Kidney capillary endothelial cell (primary cell): ENCODE results near the gene KLHDC10.
"Not testable (repeated sequence)": the region's sequence is repeated elsewhere in the genome, so short reads cannot be mapped to it uniquely, and the experiment has no call there.

ENCODE experiments used
- DNase-seq: peaks from one replicate; pipeline ENCODE4 v3.0.0-alpha.2; 2018; ENCODE audit warnings: low spot score

Gene KLHDC10

GRCh38 chr7:130156140-130156539 lies 85.8 kb downstream of the KLHDC10 start:
- DNase-seq, result no peak

GRCh38 chr7:130157700-130158099 lies 87.4 kb downstream of the KLHDC10 start:
- DNase-seq, result no peak

GRCh38 chr7:130160023-130160422 lies 89.7 kb downstream of the KLHDC10 start:
- no peak for DNase-seq

DNA sequence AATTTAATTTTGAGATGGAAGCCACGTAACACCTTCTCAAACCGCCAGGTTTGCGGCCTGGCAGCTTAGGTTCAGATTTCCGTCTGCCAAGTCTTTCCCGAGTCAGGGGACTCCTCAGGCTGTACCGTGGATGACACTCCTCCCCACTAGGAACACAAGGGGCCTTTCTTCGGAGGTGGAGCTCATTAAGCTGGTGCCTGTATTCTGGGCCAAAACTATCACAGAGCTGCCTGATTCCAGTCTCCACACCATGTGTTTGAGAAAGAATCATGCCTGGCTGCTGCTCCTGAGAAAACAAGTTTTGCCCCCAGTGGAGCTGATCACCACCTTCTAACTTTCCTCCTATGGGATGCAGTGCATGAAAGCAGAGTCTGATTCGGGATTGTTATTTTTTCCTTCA lies 90.1 kb downstream of the KLHDC10 start:
- DNase-seq, result no peak

DNA sequence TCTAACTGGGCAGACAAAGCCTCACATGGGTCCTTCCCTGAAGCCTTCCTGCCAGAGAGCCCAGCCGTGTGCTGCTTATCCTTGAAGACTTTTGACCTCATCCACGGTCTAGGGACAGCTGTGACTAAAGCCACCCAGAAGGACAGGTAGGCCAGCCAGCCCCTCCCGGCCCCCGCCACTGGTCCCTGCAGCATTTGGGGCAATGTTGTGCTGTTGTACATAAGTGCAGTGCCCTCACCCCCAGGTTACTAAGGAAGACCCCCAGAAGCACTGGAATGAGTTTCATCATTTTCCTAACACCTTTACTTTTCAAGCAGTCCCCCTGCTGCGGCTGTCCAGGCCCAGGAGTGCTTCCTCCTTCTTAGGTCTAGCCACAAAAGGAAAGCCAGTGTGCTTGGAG lies 91.9 kb downstream of the KLHDC10 start:
- no peak for DNase-seq

DNA sequence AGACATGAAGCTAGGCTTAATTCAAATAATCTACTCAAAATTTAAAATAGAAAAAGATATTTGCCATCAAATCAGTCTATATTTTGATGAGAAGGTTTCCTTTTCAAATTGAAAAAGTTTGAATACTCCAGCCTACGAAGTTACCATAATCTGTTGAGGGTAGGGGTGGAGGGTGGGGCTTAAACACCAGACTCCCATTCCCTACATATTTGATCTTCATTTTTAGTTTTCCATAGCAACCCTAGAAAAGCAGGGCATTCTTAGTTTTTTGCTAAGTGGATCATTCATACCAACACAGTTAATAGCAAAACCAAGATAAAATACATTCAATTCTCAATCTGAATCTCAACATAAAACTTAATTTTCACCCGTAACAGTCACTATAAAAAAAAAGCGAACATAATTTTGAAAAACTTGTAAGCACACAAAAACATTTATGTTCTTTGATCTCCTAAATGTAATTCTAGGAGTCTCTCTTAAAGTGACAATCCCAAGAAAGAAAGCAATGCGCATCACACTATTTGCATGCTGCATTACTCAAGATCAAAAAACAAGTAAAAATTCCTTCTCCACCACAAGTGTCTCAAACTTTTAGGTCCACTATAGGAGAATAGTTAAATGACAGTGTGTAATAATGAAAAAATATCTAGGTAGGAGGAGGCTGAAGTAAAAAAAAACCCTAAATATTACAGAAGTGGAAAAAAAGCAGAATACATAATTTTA lies 104.1 kb downstream of the KLHDC10 start:
- DNase-seq, result no peak

DNA sequence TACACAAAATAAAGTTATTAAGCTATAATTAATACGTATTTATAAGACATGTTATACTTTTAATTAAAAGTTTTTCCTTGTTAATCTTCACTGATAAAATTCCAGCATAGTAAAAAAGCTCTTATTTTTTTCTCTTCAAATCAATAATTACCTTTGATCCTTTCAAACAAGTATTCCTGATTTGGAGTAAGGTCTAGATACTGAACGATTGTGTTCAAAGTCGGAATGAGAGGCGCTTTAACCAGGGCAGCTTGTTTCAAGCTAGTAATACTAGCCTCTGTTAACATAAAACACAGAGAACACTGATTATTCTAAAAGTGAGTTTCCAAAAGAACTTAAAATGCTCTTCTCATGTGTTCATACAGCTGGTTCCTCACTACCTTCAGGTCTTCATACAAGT lies 107.9 kb downstream of the KLHDC10 start:
- DNase-seq, result no peak

GRCh38 chr7:130179631-130180030 lies 109.3 kb downstream of the KLHDC10 start:
- no peak for DNase-seq

DNA sequence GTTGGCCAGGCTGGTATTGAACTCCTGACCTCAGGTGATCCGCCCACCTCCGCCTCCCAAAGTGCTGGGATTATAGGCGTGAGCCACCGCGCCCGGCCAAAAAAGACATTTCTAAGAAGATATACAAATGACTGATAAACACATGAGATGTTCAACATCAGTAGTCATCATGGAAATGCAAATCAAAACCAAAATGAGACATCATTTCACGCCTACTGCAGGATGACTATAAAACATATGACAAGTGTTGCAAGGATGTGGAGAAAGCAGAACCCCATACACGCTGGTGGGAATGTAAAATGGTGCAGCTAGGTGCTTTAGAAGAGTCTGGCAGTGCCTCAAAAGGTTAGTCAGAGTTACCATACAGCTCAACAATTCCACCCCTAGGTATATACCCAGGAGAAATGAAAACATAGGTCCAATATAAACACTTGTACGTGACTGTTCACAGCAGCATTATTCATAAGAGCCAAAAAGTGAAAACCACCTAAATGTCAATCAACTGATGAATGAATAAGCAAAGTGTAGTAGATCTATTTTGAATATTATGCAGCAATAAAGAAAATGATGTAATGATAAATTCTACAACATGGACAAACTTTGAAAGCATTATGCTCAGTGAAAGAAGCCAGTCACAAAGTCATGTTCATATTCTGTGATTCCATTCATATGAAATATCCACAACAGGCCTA lies 110.4 kb downstream of the KLHDC10 start:
- DNase-seq, result no peak

DNA sequence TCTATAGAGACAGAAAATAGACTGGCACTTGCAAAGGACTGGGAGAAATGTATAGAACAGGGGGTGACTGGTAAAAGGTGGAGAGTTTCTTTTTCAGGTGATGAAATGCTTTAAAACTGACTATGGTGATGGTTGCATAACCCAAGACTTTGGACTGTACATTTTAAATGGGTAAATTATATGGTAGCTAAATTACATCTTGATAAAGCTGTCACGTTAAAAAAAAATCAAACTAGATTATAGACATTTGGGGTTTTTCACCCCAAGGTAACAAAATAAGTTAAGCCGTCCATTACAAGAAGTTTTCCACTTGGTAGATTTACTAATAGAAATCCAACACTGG lies 110.9 kb downstream of the KLHDC10 start:
- DNase-seq, result no peak

DNA sequence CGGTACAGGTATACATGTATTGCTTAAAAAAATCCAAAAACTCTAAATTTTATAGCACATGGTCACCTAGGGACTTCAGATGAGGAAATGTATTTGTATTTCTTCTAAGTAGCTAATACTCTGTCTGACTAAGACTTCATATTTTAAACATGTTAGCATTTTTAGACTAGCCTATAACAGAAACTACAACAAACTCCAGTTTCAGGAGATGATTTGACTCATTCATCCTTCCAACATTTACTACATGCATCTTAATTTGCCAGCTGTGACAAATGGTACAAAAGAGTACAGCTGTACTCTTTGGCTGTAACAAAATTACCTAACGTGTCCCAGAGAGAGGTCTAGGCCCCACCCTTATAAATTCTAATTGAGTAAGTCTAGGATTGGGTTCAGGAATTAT lies 112.7 kb downstream of the KLHDC10 start:
- DNase-seq, result no peak

GRCh38 chr7:130184349-130184748 lies 114.0 kb downstream of the KLHDC10 start:
- DNase-seq, result not testable (repeated sequence)
